HCT116 (cell line): Measurements from ENCODE around the gene ZC2HC1C. TPM values are rescaled to one million over a fixed set of nuclear protein-coding genes. Genes with fewer than 3 reads are reported as not detected.

Experiments
- ATAC-seq: fragments of 200-7000 bp; cut with Tn5 transposase; 2 replicates; pipeline ENCODE4 v1.9.1; 2020; ENCODE audit warnings: mild to moderate bottlenecking, moderate library complexity
- BruUV-seq: library from RNA; stranded (reverse); fragments of 400-500 nt; replicated peaks from 2 replicates; lab custom pipeline; 2021; lab: Mats Ljungman, UMichigan
- CTCF ChIA-PET: fragments of 300-600 bp; sonication (Branson Sonifier 250); formaldehyde crosslinking; loops from one replicate; lab custom pipeline; 2021; ENCODE audit warnings: antibody characterized with exemption; lab: Charles Lee
- POLR2A ChIA-PET: fragments of 300-600, 350-600 bp; sonication (Branson Sonifier 250); formaldehyde crosslinking; loops from one replicate; lab custom pipeline; 2021; ENCODE audit warnings: antibody characterized with exemption; lab: Charles Lee
- RAD21 ChIA-PET, 2 experiments: fragments of 300-600 bp; sonication (Branson Sonifier 250); formaldehyde crosslinking; loops; one replicate each; lab custom pipeline; 2023; ENCODE audit warnings: low total read pairs in 2 of 2; ENCODE audit not compliant: uncharacterized antibody in 2 of 2, unreplicated experiment in 2 of 2, low non-redundant PET in 1 of 2; lab: Charles Lee
- DNase-seq: peaks from one replicate; pipeline ENCODE4 v3.0.0-alpha.2; 2010; ENCODE audit warnings: low read depth, low spot score
- H2AFZ ChIP-seq: fragments of 200-600 bp; shearing (Covaris generic), sonication (generic); 2 replicates; pipeline ENCODE4 v1.6.1; 2017; ENCODE audit warnings: low read depth, mixed run types, mixed read lengths, antibody characterized with exemption, low read length; ENCODE audit not compliant: poor library complexity, severe bottlenecking
- H3K27ac ChIP-seq: 2 replicates; pipeline ENCODE4 v1.5.1; 2012; ENCODE audit warnings: low read depth, low read length
- H3K27me3 ChIP-seq: fragments of 200-600 bp; sonication (generic); 2 replicates; pipeline ENCODE4 v1.6.1; 2016; ENCODE audit warnings: mixed run types, low read length, mixed read lengths; ENCODE audit not compliant: insufficient read depth
- H3K36me3 ChIP-seq, 2 experiments: fragments of 200-500 bp in 1 of 2; fragments of 200-600 bp in 1 of 2; sonication (Bioruptor generic) in 1 of 2; sonication (generic) in 1 of 2; 2 replicates each; pipeline versions ENCODE4 v1.5.1 to v1.6.1; 2014 to 2016; ENCODE audit warnings: low read length in 2 of 2, inconsistent platforms in 1 of 2, mixed read lengths in 1 of 2, mixed run types in 1 of 2; ENCODE audit not compliant: insufficient read depth in 2 of 2, control insufficient read depth in 1 of 2
- H3K4me1 ChIP-seq, 2 experiments: fragments of 200-600 bp in 1 of 2; sonication (generic) in 1 of 2; 2 replicates each; pipeline versions ENCODE4 v1.5.1 to v1.6.1; 2012 to 2017; ENCODE audit warnings: low read length in 2 of 2, inconsistent platforms in 1 of 2, mild to moderate bottlenecking in 1 of 2, mixed read lengths in 1 of 2, mixed run types in 1 of 2, moderate library complexity in 1 of 2; ENCODE audit not compliant: insufficient read depth in 2 of 2, control insufficient read depth in 1 of 2
- H3K4me2 ChIP-seq: fragments of 200-600 bp; sonication (generic); 2 replicates; pipeline ENCODE4 v1.6.1; 2017; ENCODE audit warnings: mixed run types, low read length, mixed read lengths
- H3K4me3 ChIP-seq, 2 experiments: fragments of 200-600 bp in 1 of 2; sonication (generic) in 1 of 2; replicated peaks in 1 of 2; 2 replicates each; pipeline ENCODE4 v1.5.1; 2011 to 2016; ENCODE audit warnings: low read length in 2 of 2, control low read depth in 1 of 2, low read depth in 1 of 2, mild to moderate bottlenecking in 1 of 2, mixed read lengths in 1 of 2, mixed run types in 1 of 2
- H3K79me2 ChIP-seq: fragments of 200-600 bp; sonication (generic); 2 replicates; pipeline ENCODE4 v1.6.1; 2017; ENCODE audit warnings: mild to moderate bottlenecking, mixed run types, low read length, moderate library complexity, mixed read lengths; ENCODE audit not compliant: insufficient read depth
- H3K9ac ChIP-seq: fragments of 200-600 bp; sonication (generic); 2 replicates; pipeline ENCODE4 v1.6.1; 2016; ENCODE audit warnings: low read length, mixed read lengths
- H3K9me2 ChIP-seq: fragments of 200-600 bp; sonication (generic), shearing (Covaris generic); 2 replicates; pipeline ENCODE4 v1.6.1; 2017; ENCODE audit warnings: mixed run types, mild to moderate bottlenecking, moderate library complexity; ENCODE audit not compliant: insufficient read depth
- H3K9me3 ChIP-seq, 2 experiments: fragments of 200-500 bp in 1 of 2; fragments of 200-600 bp in 1 of 2; sonication (Bioruptor generic) in 1 of 2; sonication (generic) in 1 of 2; 2 replicates each; pipeline ENCODE4 v1.6.1; 2014 to 2017; ENCODE audit warnings: low read length in 2 of 2, mixed read lengths in 2 of 2, inconsistent platforms in 1 of 2, low read depth in 1 of 2, mild to moderate bottlenecking in 1 of 2, mixed run types in 1 of 2, moderate library complexity in 1 of 2; ENCODE audit not compliant: control insufficient read depth in 1 of 2, insufficient read depth in 1 of 2
- H4K20me1 ChIP-seq: fragments of 200-600 bp; sonication (generic), shearing (Covaris generic); 2 replicates; pipeline ENCODE4 v1.6.1; 2017; ENCODE audit warnings: mixed run types, mild to moderate bottlenecking, moderate library complexity; ENCODE audit not compliant: insufficient read depth
- CBX3 ChIP-seq: IDR thresholded peaks from 2 replicates; pipeline ENCODE4 v1.6.1; 2012; ENCODE audit warnings: low read depth
- CEBPB ChIP-seq: IDR thresholded peaks from 2 replicates; pipeline ENCODE4 v1.6.1; 2012; ENCODE audit warnings: low read depth
- ELF1 ChIP-seq: IDR thresholded peaks from 2 replicates; pipeline ENCODE4 v1.6.1; 2012; ENCODE audit warnings: low read depth, borderline replicate concordance
- JUND ChIP-seq: IDR thresholded peaks from 2 replicates; pipeline ENCODE4 v1.6.1; 2012
- POLR2A ChIP-seq: IDR thresholded peaks from 2 replicates; pipeline ENCODE4 v1.7.0; 2011; ENCODE audit warnings: borderline replicate concordance; ENCODE audit not compliant: insufficient read depth, insufficient read length; ENCODE audit errors: extremely low read depth
- POLR2AphosphoS5 ChIP-seq: IDR thresholded peaks from 2 replicates; pipeline ENCODE4 v1.6.1; 2011; ENCODE audit warnings: mild to moderate bottlenecking, low read depth, low read length, moderate library complexity
- RAD21 ChIP-seq: IDR thresholded peaks from 2 replicates; pipeline ENCODE4 v1.6.1; 2012; ENCODE audit warnings: low read depth, mild to moderate bottlenecking
- SP1 ChIP-seq: IDR thresholded peaks from 2 replicates; pipeline ENCODE4 v1.6.1; 2012; ENCODE audit warnings: low read depth
- TCF7L2 ChIP-seq: IDR thresholded peaks from 2 replicates; pipeline ENCODE4 v1.7.0; 2011; ENCODE audit warnings: borderline replicate concordance, inconsistent platforms; ENCODE audit not compliant: insufficient read depth, insufficient read length; ENCODE audit errors: extremely low read depth
- ZFX ChIP-seq: fragments of 450-650 bp; IDR thresholded peaks from 2 replicates; pipeline ENCODE4 v1.6.1; 2017
- intact Hi-C: fragments of 100-400 bp; cut with micrococcal nuclease; formaldehyde crosslinking; loops from 2 replicates; pipeline ENCODE4 v1.10.0; 2022
- total RNA-seq: library from RNA; stranded (reverse); gene quantifications from one replicate; pipeline ENCODE4 v1.2.1, GENCODE V29; 2021; ENCODE audit not compliant: unreplicated experiment
- TF ChIP-seq, protein P1 (sequence below): IDR thresholded peaks from 2 replicates; pipeline ENCODE4 v1.6.1; 2012
- TF ChIP-seq, protein P2 (sequence below): IDR thresholded peaks from 2 replicates; pipeline ENCODE4 v1.6.1; 2012

ZC2HC1C gene
- total RNA-seq, 1 experiment from 2014 or later = 0.98 TPM

DNA sequence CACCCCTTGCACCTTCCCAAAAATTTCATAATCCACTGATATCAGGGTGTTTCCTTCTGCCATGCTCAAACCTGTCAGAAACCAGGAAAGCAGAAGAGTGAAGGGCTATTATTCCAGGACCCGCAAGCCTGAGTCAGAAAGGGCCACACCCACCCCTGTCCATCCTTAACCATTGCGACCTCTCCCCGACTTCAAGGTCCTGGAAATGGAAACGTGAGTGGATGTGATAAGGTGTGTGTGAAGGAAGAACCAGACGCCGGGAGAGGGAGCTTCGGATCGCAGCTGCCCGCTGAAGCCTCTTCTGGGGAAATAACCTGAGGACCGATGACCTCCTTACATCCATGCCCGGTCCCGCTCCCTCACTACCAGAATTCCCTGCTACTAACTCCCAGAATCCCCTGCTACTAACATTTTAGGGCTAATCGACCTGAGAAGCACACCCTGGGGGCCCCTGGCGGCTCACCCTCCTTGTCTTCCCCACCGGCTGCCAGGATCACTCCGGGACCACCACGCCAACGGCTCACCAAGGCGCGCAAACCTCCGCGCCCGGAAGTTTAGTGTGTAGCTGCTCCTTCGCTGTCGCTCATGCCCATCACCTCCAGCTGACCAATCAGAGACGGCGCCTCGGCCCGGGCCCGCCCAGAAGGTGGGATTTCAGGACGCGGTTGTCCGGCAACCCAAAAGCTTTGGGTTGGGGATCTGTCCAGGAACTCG, 5.8 kb upstream of the ZC2HC1C start, which contains the start of gene ACYP1:
Gene ACYP1, minus strand, starts transcription at position 534 of the 714 bp plus-strand sequence. Its CDS starts 471 bp downstream, at position 63.
- POLR2A ChIA-PET = no interaction called here
- Histone ChIP-seq H3K9ac (peak within 1 kb of the TSS; percentile 77), H2AFZ (peak within 1 kb of the TSS; percentile 79), H3K4me2 (peak within 1 kb of the TSS; percentile 86), H3K9me2 (no peaks in the 10 kb centered on the region), H3K9me3 (no peaks in the 10 kb centered on the region), H3K4me3 (peak within 1 kb of the TSS; percentile 72 to 83), H3K27ac (peak within 1 kb of the TSS; percentile 70), H3K79me2 (peaks cover 40% of the 10 kb centered on the region), H3K27me3 (no peaks in the 10 kb centered on the region), H3K36me3 (peaks cover 2 to 20% of the 10 kb centered on the region in 2 experiments; a peak in 1 of 4 replicates), H4K20me1 (no peaks in the 10 kb centered on the region), H3K4me1 (peaks cover 12 to 23% of the 10 kb centered on the region in 2 experiments)
- ATAC-seq (peak; percentile 98), DNase-seq (peak; percentile 76)
- CTCF ChIA-PET = interaction anchor here (0.9 to 1.4 kb wide), 3 partner anchors 118 to 425 kb away, joined by 3 to 6 read pairs (median 3); no protein-coding TSS in a partner anchor
- TSS peak; percentile 47 for BruUV-seq
- RAD21 ChIA-PET = no interaction called here
- TF ChIP-seq, protein P1, sequence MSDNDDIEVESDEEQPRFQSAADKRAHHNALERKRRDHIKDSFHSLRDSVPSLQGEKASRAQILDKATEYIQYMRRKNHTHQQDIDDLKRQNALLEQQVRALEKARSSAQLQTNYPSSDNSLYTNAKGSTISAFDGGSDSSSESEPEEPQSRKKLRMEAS = peak; percentile 59; the same call in 1 of the 2 replicates
- TF ChIP-seq, protein P2, sequence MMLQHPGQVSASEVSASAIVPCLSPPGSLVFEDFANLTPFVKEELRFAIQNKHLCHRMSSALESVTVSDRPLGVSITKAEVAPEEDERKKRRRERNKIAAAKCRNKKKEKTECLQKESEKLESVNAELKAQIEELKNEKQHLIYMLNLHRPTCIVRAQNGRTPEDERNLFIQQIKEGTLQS = no peak
- no peak for TF ChIP-seq ZFX
- TF ChIP-seq POLR2AphosphoS5 = peak; percentile 71
- no peak for TF ChIP-seq JUND
- TF ChIP-seq SP1 = peak; percentile 95
- TF ChIP-seq ELF1 = no peak; the same call in 1 of the 2 replicates
- no peak for TF ChIP-seq CBX3
- TF ChIP-seq POLR2A = peak; percentile 81
- TF ChIP-seq TCF7L2 = no peak
- no peak for TF ChIP-seq RAD21
- no peak for TF ChIP-seq CEBPB
- intact Hi-C loops = no loop called here
